Parathyroid adenoma (tissue), 2 donors: ENCODE measurements around the gene RHOBTB3.

ENCODE experiments used
- H2AFZ ChIP-seq: fragments of 300-600 bp; sonication (generic); one replicate; pipeline ENCODE4 v1.7.0; 2017; ENCODE audit warnings: antibody characterized with exemption, mild to moderate bottlenecking
- H3K27ac ChIP-seq: fragments of 300-600 bp; sonication (generic); one replicate; pipeline ENCODE4 v1.7.0; 2017
- H3K27me3 ChIP-seq: fragments of 300-600 bp; sonication (generic); one replicate; pipeline ENCODE4 v1.7.0; 2017; ENCODE audit warnings: low read length; ENCODE audit not compliant: control insufficient read depth, insufficient read depth
- H3K36me3 ChIP-seq: fragments of 300-600 bp; sonication (generic); one replicate; pipeline ENCODE4 v1.7.0; 2017; ENCODE audit warnings: low read length; ENCODE audit not compliant: control insufficient read depth, insufficient read depth
- H3K4me1 ChIP-seq: fragments of 300-600 bp; sonication (generic); one replicate; pipeline ENCODE4 v1.7.0; 2017; ENCODE audit warnings: control low read depth
- H3K4me2 ChIP-seq: fragments of 300-600 bp; sonication (generic); one replicate; pipeline ENCODE4 v1.7.0; 2017; ENCODE audit warnings: low read length
- H3K4me3 ChIP-seq: fragments of 300-600 bp; sonication (generic); one replicate; pipeline ENCODE4 v1.7.0; 2017; ENCODE audit warnings: low read depth, low read length
- H3K79me2 ChIP-seq: fragments of 300-600 bp; sonication (generic); one replicate; pipeline ENCODE4 v1.7.0; 2017; ENCODE audit warnings: control low read depth
- H3K9ac ChIP-seq: fragments of 300-600 bp; sonication (generic); one replicate; pipeline ENCODE4 v1.7.0; 2017; ENCODE audit warnings: mild to moderate bottlenecking
- H3K9me3 ChIP-seq: fragments of 300-600 bp; sonication (generic); one replicate; pipeline ENCODE4 v1.7.0; 2017; ENCODE audit warnings: low read length; ENCODE audit not compliant: control insufficient read depth
- TF ChIP-seq, protein P1 (sequence below): fragments of 300-600 bp; sonication (generic); IDR thresholded peaks from one replicate; pipeline ENCODE4 v1.7.0; 2017; ENCODE audit warnings: antibody characterized with exemption, mild to moderate bottlenecking
- donor health status: primary hyperparathyroidism.

RHOBTB3 gene

DNA sequence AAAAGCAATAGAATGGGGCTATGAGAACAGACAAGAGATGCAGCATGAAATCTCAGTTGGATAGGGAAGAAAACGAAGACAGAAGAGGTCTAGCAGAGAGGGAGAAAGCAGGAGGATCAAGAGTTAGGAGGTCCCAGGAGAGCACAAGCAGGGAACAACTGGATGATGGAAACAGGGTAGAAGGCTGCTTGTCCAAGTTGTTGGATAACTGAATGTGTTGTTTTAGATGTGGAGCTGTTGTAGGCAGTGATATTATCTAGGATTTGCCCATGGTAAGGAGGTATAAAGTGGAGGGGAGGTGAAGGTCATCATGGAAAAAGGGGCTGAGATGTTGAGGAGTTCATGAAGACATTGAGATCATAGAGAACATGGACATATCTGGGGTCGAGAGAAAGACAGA is 12.4 kb upstream of the RHOBTB3 start:
- Histone ChIP-seq H3K27ac (no peak overlapping the region), H3K27me3 (no peaks in the 10 kb centered on the region), H3K79me2 (no peaks in the 10 kb centered on the region)

DNA sequence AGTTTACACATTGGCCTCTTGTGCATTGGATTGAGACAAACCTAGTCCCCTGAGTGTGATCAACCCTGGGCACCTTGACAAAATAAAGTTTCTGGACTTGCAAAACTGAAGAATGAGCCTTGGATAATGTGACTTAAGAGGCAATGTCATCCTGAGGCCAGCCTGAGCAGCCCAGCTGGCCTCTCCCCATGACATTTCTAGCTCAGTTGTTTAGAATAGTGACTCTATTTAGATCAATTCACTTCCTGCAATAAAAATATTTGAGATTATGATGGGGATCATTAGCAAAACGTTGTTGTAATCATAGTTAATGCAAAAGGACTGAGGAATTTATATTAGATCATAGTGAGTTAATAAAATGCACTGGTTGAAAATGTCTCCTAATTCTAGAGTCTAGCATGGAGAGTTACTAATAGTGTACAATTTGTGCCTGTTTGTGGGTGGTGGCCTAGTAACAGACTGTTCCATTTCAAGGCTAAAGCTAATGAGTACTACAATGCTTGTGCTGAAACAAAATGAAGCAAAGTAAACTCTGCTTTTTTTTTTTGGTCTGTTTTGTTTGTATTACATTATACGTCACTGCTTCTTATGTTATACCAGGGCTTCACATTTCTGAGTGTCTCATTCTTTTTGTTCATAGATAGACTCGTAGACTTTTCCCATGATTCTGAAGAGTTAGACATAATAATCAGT is 10.9 kb upstream of the RHOBTB3 start:
- Histone ChIP-seq H3K9ac (no peak overlapping the region), H3K4me1 (no peaks in the 10 kb centered on the region), H3K36me3 (no peaks in the 10 kb centered on the region), H3K9me3 (no peaks in the 10 kb centered on the region), H3K4me2 (no peak overlapping the region), H3K27ac (no peak overlapping the region), H3K79me2 (no peaks in the 10 kb centered on the region), H2AFZ (no peak overlapping the region), H3K4me3 (no peak overlapping the region), H3K27me3 (no peaks in the 10 kb centered on the region)
- TF ChIP-seq, protein P1, sequence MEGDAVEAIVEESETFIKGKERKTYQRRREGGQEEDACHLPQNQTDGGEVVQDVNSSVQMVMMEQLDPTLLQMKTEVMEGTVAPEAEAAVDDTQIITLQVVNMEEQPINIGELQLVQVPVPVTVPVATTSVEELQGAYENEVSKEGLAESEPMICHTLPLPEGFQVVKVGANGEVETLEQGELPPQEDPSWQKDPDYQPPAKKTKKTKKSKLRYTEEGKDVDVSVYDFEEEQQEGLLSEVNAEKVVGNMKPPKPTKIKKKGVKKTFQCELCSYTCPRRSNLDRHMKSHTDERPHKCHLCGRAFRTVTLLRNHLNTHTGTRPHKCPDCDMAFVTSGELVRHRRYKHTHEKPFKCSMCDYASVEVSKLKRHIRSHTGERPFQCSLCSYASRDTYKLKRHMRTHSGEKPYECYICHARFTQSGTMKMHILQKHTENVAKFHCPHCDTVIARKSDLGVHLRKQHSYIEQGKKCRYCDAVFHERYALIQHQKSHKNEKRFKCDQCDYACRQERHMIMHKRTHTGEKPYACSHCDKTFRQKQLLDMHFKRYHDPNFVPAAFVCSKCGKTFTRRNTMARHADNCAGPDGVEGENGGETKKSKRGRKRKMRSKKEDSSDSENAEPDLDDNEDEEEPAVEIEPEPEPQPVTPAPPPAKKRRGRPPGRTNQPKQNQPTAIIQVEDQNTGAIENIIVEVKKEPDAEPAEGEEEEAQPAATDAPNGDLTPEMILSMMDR = no peak

More for the DNA sequence above, 12.4 kb upstream of the RHOBTB3 start:
- H3K9me3 ChIP-seq = no peaks in the 10 kb centered on the region
- H3K36me3 ChIP-seq = no peaks in the 10 kb centered on the region
- H3K9ac ChIP-seq = no peak overlapping the region
- no peaks in the 10 kb centered on the region for H3K4me1 ChIP-seq
- no peak overlapping the region for H2AFZ ChIP-seq
- no peak overlapping the region for H3K4me2 ChIP-seq
- no peak overlapping the region for H3K4me3 ChIP-seq
- TF ChIP-seq, protein P1 = no peak

DNA sequence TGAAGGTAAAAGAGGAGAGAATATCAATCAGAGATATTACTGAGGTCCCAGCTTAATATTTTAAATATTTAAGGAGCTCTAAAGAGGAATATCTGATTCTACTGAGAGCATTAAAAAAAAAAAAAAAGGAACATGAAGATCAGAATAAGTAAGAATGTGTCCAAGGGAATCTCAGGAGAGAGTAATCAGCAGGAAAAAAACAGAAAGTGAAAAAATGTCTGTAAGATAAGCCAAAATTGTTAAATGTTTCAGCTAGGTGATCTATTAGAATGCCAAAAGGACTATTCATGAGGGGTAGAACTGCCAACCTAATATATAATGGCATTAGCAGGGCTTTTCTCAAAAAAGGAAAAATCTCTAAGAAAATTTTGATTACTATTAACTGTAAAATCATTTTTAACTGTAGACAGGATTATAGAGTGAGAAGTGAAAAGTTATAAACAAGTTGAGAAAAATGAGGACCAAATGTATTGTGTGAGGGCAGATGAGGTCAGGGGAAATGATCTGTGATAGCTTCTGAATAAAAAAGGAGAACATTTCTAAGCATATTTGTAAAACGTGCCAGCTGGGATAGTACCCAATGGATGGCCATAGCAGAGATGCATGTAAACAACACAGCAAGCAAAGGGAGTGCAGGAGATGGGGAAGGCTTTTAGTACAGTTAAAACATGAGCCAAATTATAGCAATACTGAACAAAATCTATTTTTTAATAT is 9.4 kb upstream of the RHOBTB3 start:
- Histone ChIP-seq H3K4me1 (no peaks in the 10 kb centered on the region), H2AFZ (no peak overlapping the region), H3K4me3 (no peak overlapping the region), H3K27ac (no peak overlapping the region), H3K9ac (no peak overlapping the region), H3K27me3 (no peaks in the 10 kb centered on the region), H3K4me2 (peak overlapping the region; percentile 5), H3K9me3 (no peaks in the 10 kb centered on the region), H3K79me2 (no peaks in the 10 kb centered on the region), H3K36me3 (no peaks in the 10 kb centered on the region)
- TF ChIP-seq, protein P1 = no peak

DNA sequence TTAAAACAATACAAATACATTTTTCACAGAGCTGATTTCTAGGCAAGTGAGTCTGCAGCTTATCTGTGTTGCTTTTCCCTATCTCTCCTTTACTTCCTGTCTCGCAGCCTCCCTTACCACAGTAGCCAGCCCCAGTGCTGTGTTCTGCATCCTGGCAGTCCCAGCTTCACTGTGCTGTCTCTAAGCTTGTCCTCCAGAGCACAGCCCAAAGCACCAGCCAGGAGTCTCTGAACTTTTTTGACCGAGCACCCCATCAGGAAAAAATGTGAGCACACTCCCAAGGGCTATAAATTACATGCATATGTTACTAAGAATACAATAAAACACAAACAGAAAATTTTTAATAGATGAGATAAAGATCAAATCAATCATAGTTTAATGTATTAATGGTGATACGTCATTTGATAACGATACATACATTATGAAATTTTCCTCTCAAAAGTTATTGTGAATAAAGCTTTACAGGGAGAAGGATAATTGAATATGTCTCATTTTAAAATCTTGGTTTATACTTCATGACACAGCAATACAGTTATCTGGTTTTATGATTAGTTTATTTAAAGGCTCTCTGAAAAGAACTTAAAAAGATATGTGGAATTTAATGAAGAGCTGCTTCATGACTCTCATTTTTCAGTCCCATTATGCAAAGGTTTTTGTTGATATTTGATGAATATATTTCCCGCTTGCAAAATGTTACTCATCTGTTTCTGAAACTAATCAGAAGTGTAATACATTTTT is 7.3 kb upstream of the RHOBTB3 start:
- Histone ChIP-seq H3K4me3 (no peak overlapping the region), H2AFZ (no peak overlapping the region), H3K9me3 (no peaks in the 10 kb centered on the region), H3K27ac (no peak overlapping the region), H3K4me1 (peaks cover 14% of the 10 kb centered on the region), H3K79me2 (no peaks in the 10 kb centered on the region), H3K4me2 (no peak overlapping the region), H3K36me3 (no peaks in the 10 kb centered on the region), H3K9ac (no peak overlapping the region), H3K27me3 (no peaks in the 10 kb centered on the region)
- TF ChIP-seq, protein P1 = no peak
